Esophagus (tissue), 2 donors: ENCODE results near the gene MTLN. TPM values are rescaled to one million over a fixed set of nuclear protein-coding genes. Genes with fewer than 3 reads are reported as not detected.
A peak's percentile ranks its signal among the peaks of the same experiment; 100 is the strongest.
"Not testable (repeated sequence)": the region's sequence is repeated elsewhere in the genome, so short reads cannot be mapped to it uniquely, and the experiment has no call there.

Experiments
- H3K27ac ChIP-seq, 2 donors: one replicate each; pipeline ENCODE4 v1.5.1; 2013; ENCODE audit warnings: low read depth in 2 of 2, mild to moderate bottlenecking in 2 of 2, inconsistent platforms in 1 of 2, low read length in 1 of 2, moderate library complexity in 1 of 2
- H3K27me3 ChIP-seq, 2 donors: one replicate each; pipeline ENCODE4 v1.6.1; 2013; ENCODE audit warnings: low read length in 2 of 2, control low read depth in 1 of 2, mild to moderate bottlenecking in 1 of 2; ENCODE audit not compliant: insufficient read depth in 2 of 2, control insufficient read depth in 1 of 2
- H3K36me3 ChIP-seq, 2 donors: one replicate each; pipeline ENCODE4 v1.6.1; 2013; ENCODE audit warnings: low read length in 1 of 2; ENCODE audit not compliant: control insufficient read depth in 2 of 2, insufficient read depth in 2 of 2
- H3K4me1 ChIP-seq, 2 donors: one replicate each; pipeline ENCODE4 v1.6.1; 2013; ENCODE audit warnings: low read length in 1 of 2; ENCODE audit not compliant: control insufficient read depth in 2 of 2, insufficient read depth in 2 of 2
- H3K4me3 ChIP-seq, 2 donors: one replicate each; pipeline ENCODE4 v1.5.1; 2013; ENCODE audit warnings: low read length in 2 of 2, mild to moderate bottlenecking in 2 of 2, low read depth in 1 of 2, moderate library complexity in 1 of 2
- H3K9me3 ChIP-seq, 2 donors: one replicate each; pipeline ENCODE4 v1.6.1; 2013; ENCODE audit warnings: mild to moderate bottlenecking in 2 of 2, low read depth in 1 of 2, low read length in 1 of 2, moderate library complexity in 1 of 2; ENCODE audit not compliant: control insufficient read depth in 2 of 2, insufficient read depth in 1 of 2
- WGBS, 2 donors: extraction: QIAGEN DNeasy Blood & Tissue Kit; methylation state at CpG; one replicate each; pipeline ENCODE4 v1.1.7; 2013; 5-methylcytosine and 5-hydroxymethylcytosine counted together
- polyA plus RNA-seq, 2 donors: library from polyadenylated mRNA; stranded (reverse); fragments of 200-250 nt; gene quantifications; one replicate each; pipeline ENCODE4 v1.2.3, GENCODE V29; 2013
- donor health status: healthy with polysubstance abuse.
- donor health status: Bipolar disorder and iron deficiency.

MTLN gene, protein sequence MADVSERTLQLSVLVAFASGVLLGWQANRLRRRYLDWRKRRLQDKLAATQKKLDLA
- 100 to 1,000 TPM; 127 to 188 TPM for polyA plus RNA-seq

DNA sequence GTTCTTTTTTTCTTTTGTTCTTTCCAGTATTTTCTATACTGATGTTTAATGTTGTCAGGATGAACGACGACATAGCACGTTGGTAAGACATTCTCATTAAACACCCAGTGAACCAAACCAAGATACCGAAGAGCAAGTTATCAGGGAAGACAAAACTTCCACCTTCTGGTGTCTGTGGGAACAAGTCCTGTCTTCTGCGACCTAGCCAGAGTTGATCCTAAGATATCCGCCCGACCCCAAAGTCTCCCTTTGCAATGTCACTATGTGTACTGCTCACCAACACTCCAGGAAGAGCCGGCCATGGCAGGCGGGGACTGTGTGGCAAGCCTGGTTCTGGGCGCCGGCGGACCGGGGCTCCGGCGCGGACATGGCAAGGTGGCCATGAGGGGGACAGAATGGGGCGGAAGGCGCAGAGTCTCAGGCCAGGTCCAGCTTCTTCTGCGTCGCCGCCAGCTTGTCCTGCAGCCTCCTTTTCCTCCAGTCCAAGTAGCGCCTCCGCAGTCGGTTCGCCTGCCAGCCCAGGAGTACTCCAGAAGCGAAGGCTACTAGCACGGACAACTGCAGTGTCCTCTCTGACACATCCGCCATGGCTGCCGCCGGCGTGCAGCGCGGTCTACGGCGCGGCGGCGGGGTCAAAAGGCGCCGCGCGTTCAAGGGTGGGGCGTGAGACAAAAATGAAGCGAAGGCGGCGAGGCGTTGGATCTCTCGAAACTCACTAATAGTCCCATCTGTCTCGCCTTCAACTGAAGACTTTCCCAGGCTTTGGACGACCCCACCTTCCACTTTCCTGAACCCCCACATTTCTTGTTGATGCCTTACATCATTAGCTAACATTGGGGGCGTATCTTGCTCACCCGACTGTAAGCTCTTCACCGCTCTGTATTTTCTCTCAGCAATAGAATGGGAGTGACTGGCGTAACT, at the start of gene MTLN:
TSS of gene MTLN (minus strand) at position 610 of the 921 bp plus-strand sequence. CDS start at position 588, 22 bp downstream.
- peak within 1 kb of the TSS; percentile 86 to 92 for H3K4me3 ChIP-seq
- H3K27me3 ChIP-seq = no peaks in the 10 kb centered on the region
- no peaks in the 10 kb centered on the region for H3K4me1 ChIP-seq
- WGBS, 2 donors = 1 to 3% methylated on average over 54 of the region's 54 CpGs
- no peaks in the 10 kb centered on the region for H3K9me3 ChIP-seq
- H3K27ac ChIP-seq = peak within 1 kb of the TSS; percentile 67 to 90
- H3K36me3 ChIP-seq = peaks cover 0 to 3% of the 10 kb centered on the region in 2 donors

DNA sequence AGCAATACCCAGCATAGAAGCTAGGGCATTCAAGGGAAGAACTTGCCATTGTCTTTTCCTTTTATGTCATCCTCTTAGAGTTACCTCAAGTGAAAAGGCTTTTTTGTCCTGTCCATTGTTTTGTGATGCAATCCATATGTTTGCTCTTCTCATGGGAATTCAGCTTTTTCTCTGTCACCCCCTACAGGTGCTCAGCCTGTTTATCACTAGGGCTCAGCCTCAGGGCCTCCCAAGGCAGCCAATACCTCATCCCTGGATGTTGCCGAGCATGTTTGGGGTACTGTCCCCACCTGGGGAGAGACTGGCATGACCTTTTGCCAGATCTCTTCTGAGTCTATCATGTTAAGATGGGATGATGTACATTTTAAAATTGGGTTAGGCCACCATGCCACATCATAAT, 49.6 kb upstream of the MTLN start:
- no CpG with 5 or more reads among the region's 1 CpG for WGBS, 2 donors
- H3K9me3 ChIP-seq, H3K4me3 ChIP-seq, H3K4me1 ChIP-seq, H3K36me3 ChIP-seq, H3K27ac ChIP-seq, H3K27me3 ChIP-seq: not testable (repeated sequence)

DNA sequence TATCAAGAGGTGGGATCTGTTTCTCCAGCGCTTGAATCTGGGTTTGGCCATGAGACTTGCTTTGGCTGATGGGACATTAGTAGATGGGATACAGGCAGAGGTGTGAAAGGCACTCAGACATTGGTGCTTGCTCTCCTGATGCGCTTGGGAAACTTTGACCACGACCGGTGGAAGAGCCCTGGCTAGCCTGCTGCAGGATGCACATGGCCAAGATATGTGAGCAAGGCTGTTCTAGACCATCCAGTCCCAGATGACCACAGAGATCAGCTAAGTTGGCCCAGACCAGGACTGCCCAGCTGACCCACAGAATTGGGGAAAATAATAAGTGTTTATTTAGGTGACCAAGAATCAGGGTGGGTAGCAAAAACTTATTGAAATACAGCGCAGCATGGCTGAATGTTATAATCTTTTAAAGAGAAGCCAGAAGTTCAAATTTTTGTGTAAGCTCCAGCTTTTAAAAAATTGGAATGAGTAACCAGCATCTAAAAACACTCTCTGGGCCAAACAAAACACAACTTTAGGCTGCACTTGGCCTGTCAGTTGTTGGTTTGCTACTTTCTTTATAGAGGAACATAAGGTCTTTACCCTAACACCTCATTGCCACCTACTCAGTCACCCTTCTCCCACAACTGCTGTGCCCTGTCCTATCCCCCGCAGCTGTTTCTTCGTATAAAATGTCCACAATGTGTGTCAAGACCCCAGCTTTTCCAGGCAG, 35.9 kb upstream of the MTLN start:
- not testable (repeated sequence) for H3K27me3 ChIP-seq, H3K4me3 ChIP-seq, H3K27ac ChIP-seq, H3K36me3 ChIP-seq, H3K4me1 ChIP-seq, H3K9me3 ChIP-seq
- 78 to 91% methylated on average over 5 to 6 of the region's 7 CpGs for WGBS, 2 donors

DNA sequence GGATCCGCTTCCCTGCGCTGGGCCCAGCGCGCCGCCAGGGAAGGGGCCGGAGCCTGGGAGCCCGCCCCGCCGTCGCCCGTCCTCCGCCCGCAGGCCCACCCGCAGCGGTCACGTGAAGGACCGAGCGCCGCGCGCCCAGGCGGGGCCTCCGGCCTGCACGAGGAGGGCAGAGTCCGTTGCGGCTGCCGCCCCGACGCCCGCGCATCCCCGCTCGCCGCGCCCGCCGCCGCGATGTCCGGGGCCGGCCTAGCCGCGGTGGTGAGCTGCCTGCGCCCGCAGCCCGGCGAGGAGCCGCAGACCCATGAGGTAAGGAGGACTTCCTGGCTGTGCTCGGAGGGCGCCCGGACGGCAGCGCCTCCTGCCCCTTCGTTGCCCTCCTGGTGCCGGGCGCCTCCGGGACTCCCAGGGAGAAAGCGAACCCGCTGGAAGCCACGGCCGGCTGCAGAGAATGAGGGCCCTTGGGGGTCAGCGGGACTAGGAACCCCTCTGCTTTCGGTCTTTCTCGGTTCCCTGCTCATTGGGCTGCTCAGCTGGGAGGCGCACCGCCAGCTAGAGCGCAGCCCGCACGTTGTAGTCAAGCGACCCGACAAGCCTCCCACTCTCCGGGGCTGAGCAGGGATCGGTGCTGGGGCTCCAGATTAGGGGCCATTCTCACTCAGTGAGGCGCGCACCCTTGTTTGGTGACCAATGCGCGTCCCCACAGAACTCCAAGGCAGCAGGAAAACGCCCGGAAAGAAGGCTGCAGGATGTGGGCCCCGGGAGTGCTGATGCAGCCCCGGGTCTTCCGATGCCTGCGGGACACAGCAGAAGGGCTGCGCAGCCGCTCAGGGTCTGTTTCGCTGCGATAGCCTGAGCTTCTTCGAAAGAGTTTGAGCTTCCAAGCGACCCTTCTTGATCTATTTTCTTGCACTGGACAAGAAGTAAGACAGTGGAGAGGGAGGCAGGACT, 33.4 kb upstream of the MTLN start:
- not testable (repeated sequence) for H3K27me3 ChIP-seq, H3K9me3 ChIP-seq, H3K36me3 ChIP-seq, H3K4me3 ChIP-seq, H3K27ac ChIP-seq, H3K4me1 ChIP-seq
- WGBS, 2 donors = no CpG with 5 or more reads among the region's 89 CpGs

DNA sequence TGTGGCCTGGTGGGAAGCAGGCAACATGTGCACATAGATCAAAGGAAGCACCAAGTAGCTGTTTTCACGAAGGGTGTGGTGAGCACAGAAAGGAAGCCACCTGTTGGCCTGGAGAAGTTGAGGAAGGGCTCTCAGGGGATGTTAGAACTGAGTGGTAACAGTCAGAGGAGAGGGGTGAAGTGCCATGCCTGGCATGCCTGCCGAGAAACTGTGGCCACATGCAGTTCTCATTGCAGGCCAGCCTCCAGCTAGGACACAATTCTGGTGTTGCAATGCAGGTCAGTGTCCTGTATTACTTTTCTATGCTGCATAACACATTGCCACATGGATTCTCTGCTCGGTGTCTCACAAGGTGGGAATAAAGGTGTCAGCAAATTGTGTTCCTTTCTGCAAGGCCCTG, 30.9 kb upstream of the MTLN start:
- not testable (repeated sequence) for H3K36me3 ChIP-seq, H3K4me1 ChIP-seq
- WGBS, 2 donors = 96 to 100% methylated on average over 1 of the region's 3 CpGs

DNA sequence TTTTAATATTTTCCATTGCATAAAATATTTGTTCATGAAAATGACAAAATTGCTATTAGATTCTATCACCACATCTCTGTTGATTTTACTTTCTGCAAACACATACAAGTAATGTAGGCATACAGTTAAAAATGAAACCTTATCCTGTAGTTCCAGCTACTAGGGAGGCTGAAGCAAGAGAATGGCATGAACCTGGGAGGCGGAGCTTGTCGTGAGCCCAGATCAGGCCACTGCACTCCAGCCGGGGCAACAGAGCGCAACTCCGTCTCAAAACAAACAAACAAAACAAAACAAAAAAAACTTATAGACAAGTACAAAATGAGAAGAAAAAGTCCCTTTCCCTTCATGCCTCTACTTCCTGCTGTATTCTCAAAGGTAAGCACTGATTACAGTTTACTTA, 22.2 kb upstream of the MTLN start:
- not testable (repeated sequence) for H3K27ac ChIP-seq, H3K36me3 ChIP-seq, H3K4me3 ChIP-seq, H3K4me1 ChIP-seq, H3K27me3 ChIP-seq, H3K9me3 ChIP-seq
- 47 to 54% methylated on average over 5 of the region's 5 CpGs for WGBS, 2 donors

More for the DNA sequence above, 30.9 kb upstream of the MTLN start:
- not testable (repeated sequence) for H3K27ac ChIP-seq, H3K27me3 ChIP-seq, H3K9me3 ChIP-seq, H3K4me3 ChIP-seq

DNA sequence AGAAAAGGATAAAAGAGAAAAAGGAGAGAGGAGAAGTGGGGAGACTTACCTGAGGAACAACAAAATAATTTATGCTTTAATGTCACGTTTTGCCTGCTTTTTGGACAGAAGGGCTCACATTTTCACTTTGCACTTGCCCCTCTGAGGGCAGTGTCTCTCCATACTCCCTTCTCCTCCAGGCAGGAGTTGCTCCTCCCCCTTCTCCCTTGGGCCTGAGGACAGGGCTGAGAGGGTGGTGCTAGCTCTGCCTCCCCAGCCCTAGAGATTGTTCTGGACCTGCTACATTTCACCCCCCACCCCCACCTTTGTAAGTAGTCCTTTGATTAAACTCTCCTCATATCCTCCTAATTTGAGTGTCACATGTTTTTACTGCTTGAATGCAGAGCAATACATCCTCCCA, 17.5 kb upstream of the MTLN start:
- WGBS, 2 donors = no CpG with 5 or more reads among the region's 1 CpG
- H3K4me3 ChIP-seq, H3K36me3 ChIP-seq, H3K27ac ChIP-seq, H3K4me1 ChIP-seq, H3K27me3 ChIP-seq, H3K9me3 ChIP-seq: not testable (repeated sequence)

DNA sequence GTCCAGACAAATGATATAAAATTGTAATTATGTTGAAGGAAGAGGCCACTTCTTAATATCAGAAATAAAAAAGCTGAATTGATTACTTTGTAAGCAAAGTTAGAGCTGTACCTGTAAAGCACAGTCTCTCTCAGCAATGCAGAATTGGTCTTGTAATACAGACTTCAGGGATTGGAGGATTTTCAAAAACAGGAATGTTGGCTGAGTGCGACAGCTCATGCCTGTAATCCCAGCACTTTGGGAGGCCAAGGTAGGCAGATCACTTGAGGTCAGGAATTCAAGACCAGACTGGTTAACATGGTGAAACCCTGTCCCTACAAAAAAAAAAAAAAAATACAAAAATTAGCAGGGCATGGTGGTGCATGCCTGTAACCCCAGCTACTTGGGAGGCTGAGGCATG, 10.3 kb upstream of the MTLN start:
- H3K27ac ChIP-seq, H3K9me3 ChIP-seq, H3K4me1 ChIP-seq, H3K36me3 ChIP-seq, H3K4me3 ChIP-seq, H3K27me3 ChIP-seq: not testable (repeated sequence)
- WGBS, 2 donors = 61 to 66% methylated on average over 1 of the region's 1 CpG

DNA sequence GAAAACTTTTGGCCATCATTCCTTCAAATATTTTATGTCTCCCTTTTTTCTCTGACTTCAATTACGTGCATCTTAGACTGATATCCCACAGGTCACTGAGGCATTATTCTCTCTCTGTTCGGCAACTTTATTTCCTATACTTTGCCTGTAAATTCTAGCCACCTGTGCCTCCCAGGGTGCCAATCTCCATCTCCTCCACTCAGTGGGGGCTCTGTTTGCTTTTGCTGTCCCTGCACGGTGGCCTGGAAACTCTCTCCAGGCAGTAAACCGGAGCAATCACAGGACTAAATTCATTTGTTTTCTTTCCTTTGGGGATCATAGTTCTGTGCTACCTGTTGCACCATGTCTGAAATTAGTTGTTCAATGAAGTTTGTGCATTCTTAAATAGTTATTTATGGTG, 9.6 kb upstream of the MTLN start:
- WGBS, 2 donors = 71% methylated on average over 4 of the region's 4 CpGs
- Histone ChIP-seq H3K27me3 (no peaks in the 10 kb centered on the region), H3K36me3 (no peaks in the 10 kb centered on the region), H3K27ac (no peak overlapping the region), H3K4me1 (peaks cover 0 to 2% of the 10 kb centered on the region in 2 donors), H3K9me3 (no peaks in the 10 kb centered on the region), H3K4me3 (no peak overlapping the region)
